IgD-negative memory B cell (primary cell): ENCODE results near the gene UBR1. TPM values are rescaled to one million over a fixed set of nuclear protein-coding genes. Genes with fewer than 3 reads are reported as not detected.

ENCODE experiments used
- H3K27ac Mint-ChIP-seq, 3 donors: one replicate each; pipeline ENCODE4 v1.8.0; 2020 to 2022; ENCODE audit warnings: mild to moderate bottlenecking in 3 of 3, mixed read lengths in 3 of 3, moderate library complexity in 1 of 3
- H3K27me3 Mint-ChIP-seq: one replicate; pipeline ENCODE4 v1.8.0; 2021; ENCODE audit warnings: mixed read lengths
- H3K36me3 Mint-ChIP-seq: one replicate; pipeline ENCODE4 v1.8.0; 2020; ENCODE audit warnings: mild to moderate bottlenecking, mixed read lengths
- H3K4me1 Mint-ChIP-seq, 3 donors: one replicate each; pipeline ENCODE4 v1.8.0; 2020 to 2022; ENCODE audit warnings: mixed read lengths in 3 of 3, mild to moderate bottlenecking in 1 of 3
- H3K4me3 Mint-ChIP-seq, 4 donors: one replicate each; pipeline ENCODE4 v1.8.0; 2020 to 2022; ENCODE audit warnings: mild to moderate bottlenecking in 4 of 4, mixed read lengths in 4 of 4, moderate library complexity in 3 of 4
- H3K9me3 Mint-ChIP-seq, 3 donors: one replicate each; pipeline ENCODE4 v1.8.0; 2020 to 2021; ENCODE audit warnings: mixed read lengths in 3 of 3, mild to moderate bottlenecking in 1 of 3
- polyA plus RNA-seq: library from polyadenylated mRNA; unstranded; fragments of 300-500 nt; fragmentation: Illumina TruSeq; gene quantifications from one replicate; pipeline ENCODE4 v1.2.3, GENCODE V29; 2021

UBR1 gene
- polyA plus RNA-seq, 1 donor from 2014 or later: 14.2 TPM

- H3K4me3 Mint-ChIP-seq: no peak overlapping the region
- H3K36me3 Mint-ChIP-seq: peaks cover 2% of the 10 kb centered on the region
- peaks cover 3 to 8% (median 3%) of the 10 kb centered on the region in 3 donors for H3K9me3 Mint-ChIP-seq
- no peak overlapping the region for H3K27ac Mint-ChIP-seq
- H3K4me1 Mint-ChIP-seq: peaks cover 5 to 16% (median 5%) of the 10 kb centered on the region in 3 donors
- peaks cover 3% of the 10 kb centered on the region for H3K27me3 Mint-ChIP-seq
These were observed 21.9 kb upstream of the UBR1 start for GRCh38 chr15:43127752-43128151.

- peaks cover 3% of the 10 kb centered on the region for H3K27me3 Mint-ChIP-seq
- peaks cover 2% of the 10 kb centered on the region for H3K36me3 Mint-ChIP-seq
- H3K9me3 Mint-ChIP-seq: peaks cover 3 to 8% (median 3%) of the 10 kb centered on the region in 3 donors
- H3K4me3 Mint-ChIP-seq: no peak overlapping the region
- H3K27ac Mint-ChIP-seq: no peak overlapping the region
- H3K4me1 Mint-ChIP-seq: peaks cover 7 to 19% (median 10%) of the 10 kb centered on the region in 3 donors
These were observed 20.5 kb upstream of the UBR1 start for GRCh38 chr15:43126356-43126755.

DNA sequence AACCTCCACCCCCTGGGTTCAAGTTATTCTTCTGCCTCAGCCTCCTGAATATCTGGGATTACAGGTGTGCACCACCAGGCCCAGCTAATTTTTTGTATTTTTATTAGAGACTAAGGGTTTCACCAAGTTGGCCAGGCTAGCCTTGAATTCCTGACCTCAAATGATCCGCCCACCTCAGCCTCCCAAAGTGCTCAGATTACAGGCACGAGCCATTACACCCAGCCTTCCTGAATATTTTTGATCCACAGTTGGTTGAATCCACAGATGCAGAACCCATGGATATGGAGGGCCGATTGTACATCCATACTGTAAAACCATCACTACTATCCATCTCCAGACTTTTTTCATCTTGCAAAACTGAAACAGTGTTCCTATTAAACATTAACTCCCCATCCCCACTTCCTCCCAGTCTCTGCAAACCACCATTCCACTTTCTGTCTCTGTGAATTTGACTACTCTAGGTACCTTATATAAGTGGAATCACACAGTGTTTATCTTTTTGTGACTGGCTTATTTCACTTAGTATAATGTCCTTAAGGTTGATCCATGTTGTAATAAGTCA, 19.3 kb upstream of the UBR1 start:
- Mint-ChIP-seq H3K27me3 (peaks cover 3% of the 10 kb centered on the region), H3K4me1 (peaks cover 7 to 19% (median 10%) of the 10 kb centered on the region in 3 donors), H3K27ac (no peak overlapping the region), H3K4me3 (peak overlapping the region in 2 of 4 donors; percentile 43 to 53), H3K9me3 (peaks cover 3 to 8% (median 3%) of the 10 kb centered on the region in 3 donors), H3K36me3 (no peaks in the 10 kb centered on the region)

DNA sequence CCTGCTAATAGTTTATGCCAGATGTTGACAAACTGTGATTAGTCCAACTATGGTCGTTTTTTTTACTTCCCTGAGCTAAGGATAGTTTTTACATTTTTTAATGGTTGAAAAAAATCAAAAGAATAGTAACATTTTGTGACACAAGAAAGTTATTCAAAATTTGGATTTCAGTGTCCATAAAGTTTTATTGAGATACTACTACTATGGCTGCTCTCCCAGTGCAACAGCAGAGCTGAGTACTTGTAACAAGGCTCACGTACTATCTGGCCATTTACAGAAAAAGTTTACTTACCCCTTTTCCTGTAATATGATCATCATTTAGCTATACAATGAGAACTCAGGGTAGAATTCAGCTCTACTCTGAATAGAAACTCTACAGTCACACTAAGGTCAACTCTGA, 16.0 kb upstream of the UBR1 start:
- H3K27ac Mint-ChIP-seq: peak overlapping the region in 1 of 3 donors; percentile 87
- H3K4me3 Mint-ChIP-seq: peak overlapping the region in 2 of 4 donors; percentile 91 to 98

GRCh38 chr15:43118829-43119228, 13.0 kb upstream of the UBR1 start:
- Mint-ChIP-seq H3K27me3 (peaks cover 3% of the 10 kb centered on the region), H3K27ac (peak overlapping the region; percentile 19 to 92 (median 60)), H3K36me3 (no peaks in the 10 kb centered on the region), H3K4me1 (peaks cover 12 to 33% (median 27%) of the 10 kb centered on the region in 3 donors), H3K4me3 (peak overlapping the region in 2 of 4 donors; percentile 6 to 15), H3K9me3 (no peaks in the 10 kb centered on the region)

More for the DNA sequence above, 16.0 kb upstream of the UBR1 start:
- Mint-ChIP-seq H3K27me3 (peaks cover 3% of the 10 kb centered on the region), H3K4me1 (peaks cover 12 to 37% (median 27%) of the 10 kb centered on the region in 3 donors), H3K9me3 (no peaks in the 10 kb centered on the region), H3K36me3 (no peaks in the 10 kb centered on the region)

- Mint-ChIP-seq H3K36me3 (no peaks in the 10 kb centered on the region), H3K27me3 (peaks cover 2% of the 10 kb centered on the region), H3K4me3 (peak overlapping the region in 2 of 4 donors; percentile 6 to 15), H3K9me3 (no peaks in the 10 kb centered on the region), H3K27ac (peak overlapping the region; percentile 19 to 92 (median 60)), H3K4me1 (peaks cover 11 to 31% (median 26%) of the 10 kb centered on the region in 3 donors)
These were observed 12.4 kb upstream of the UBR1 start for GRCh38 chr15:43118286-43118685.

GRCh38 chr15:43111354-43111753, 5.5 kb upstream of the UBR1 start:
- no peaks in the 10 kb centered on the region for H3K9me3 Mint-ChIP-seq
- no peak overlapping the region for H3K4me3 Mint-ChIP-seq
- H3K4me1 Mint-ChIP-seq: peaks cover 2 to 4% (median 4%) of the 10 kb centered on the region in 3 donors
- no peak overlapping the region for H3K27ac Mint-ChIP-seq
- H3K36me3 Mint-ChIP-seq: no peaks in the 10 kb centered on the region
- no peaks in the 10 kb centered on the region for H3K27me3 Mint-ChIP-seq

GRCh38 chr15:43107751-43108150, 1.9 kb upstream of the UBR1 start:
- no peaks in the 10 kb centered on the region for H3K27me3 Mint-ChIP-seq
- no peaks in the 10 kb centered on the region for H3K9me3 Mint-ChIP-seq
- H3K36me3 Mint-ChIP-seq: peaks cover under 1% of the 10 kb centered on the region
- peaks cover 22 to 24% (median 22%) of the 10 kb centered on the region in 3 donors for H3K4me1 Mint-ChIP-seq
- no peak overlapping the region for H3K27ac Mint-ChIP-seq
- no peak overlapping the region for H3K4me3 Mint-ChIP-seq

DNA sequence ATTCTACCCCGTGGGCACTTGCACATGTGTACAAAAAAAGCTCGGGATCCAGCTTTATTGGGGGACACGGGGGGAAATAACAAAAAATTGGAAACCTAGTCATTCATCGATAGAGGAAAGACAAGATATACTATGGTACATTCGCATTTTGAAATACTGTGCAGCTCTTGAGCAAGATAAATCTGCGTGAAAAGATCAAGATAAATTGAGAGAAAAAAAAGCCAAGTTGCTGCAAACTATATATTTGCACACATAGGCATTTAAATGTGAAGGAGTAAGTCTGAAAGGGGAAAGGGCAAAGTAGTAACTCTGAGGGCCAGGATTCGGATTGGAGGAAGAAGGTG, 620 bp upstream of the UBR1 start:
- H3K4me1 Mint-ChIP-seq: peaks cover 22 to 32% (median 27%) of the 10 kb centered on the region in 3 donors
- H3K9me3 Mint-ChIP-seq: no peaks in the 10 kb centered on the region
- H3K4me3 Mint-ChIP-seq: peak overlapping the region; percentile 97 to 99 (median 98)
- peak overlapping the region; percentile 94 to 98 (median 97) for H3K27ac Mint-ChIP-seq
- H3K36me3 Mint-ChIP-seq: peaks cover 8% of the 10 kb centered on the region
- H3K27me3 Mint-ChIP-seq: no peaks in the 10 kb centered on the region

DNA sequence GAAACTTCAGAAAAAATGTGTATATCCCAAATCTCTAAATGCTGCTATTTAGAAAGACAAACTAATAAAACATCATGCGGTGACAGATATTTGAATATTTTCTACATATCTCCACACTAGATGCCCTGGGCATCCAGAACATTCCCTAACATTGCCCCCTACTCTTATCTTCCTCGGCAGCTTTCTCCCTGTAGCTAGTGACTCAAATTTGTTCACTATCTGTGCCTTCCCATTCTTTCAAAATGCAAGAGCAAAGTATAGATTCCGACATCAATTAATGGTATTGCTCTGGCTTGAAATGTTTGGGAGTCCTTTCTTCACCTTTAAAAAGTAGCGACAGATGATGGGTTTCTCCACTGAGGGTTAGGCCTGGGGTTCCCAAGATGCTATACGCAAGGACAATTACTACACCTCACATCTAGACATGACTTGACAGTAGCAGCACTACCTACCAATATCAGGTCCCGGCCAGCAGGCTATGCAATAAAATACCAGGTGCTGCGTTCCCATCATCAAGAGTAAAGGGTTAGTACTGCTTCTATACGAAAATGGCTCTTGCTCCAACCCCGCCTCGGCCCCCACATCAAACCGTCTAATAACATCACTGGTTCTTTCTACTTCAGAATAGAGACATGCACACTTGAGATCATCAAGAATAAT, 631 bp downstream of the UBR1 start:
- peaks cover 8% of the 10 kb centered on the region for H3K36me3 Mint-ChIP-seq
- H3K27ac Mint-ChIP-seq: peak overlapping the region; percentile 94 to 98 (median 97)
- no peaks in the 10 kb centered on the region for H3K27me3 Mint-ChIP-seq
- H3K4me3 Mint-ChIP-seq: peak overlapping the region; percentile 97 to 99 (median 98)
- H3K9me3 Mint-ChIP-seq: no peaks in the 10 kb centered on the region
- H3K4me1 Mint-ChIP-seq: peaks cover 32 to 35% (median 32%) of the 10 kb centered on the region in 3 donors

DNA sequence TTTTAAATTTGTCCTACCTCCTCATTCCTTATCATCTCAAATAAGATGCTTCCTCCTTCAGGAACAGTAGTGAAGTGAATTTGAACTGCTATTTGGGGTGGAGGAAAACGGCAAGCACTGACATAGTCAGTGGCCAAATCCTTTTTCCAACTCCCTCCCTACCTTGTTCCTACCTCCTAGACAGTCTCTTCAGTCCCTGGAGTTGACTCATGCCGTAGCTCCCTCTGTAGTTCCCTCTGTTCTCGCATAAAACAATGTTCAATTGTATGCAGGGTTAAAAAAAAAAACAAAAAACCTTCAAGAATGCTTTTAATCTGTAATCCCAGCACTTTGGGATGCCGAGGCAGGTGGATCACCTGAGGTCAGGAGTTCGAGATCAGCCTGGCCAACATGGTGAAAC, 1.4 kb downstream of the UBR1 start:
- peaks cover 10% of the 10 kb centered on the region for H3K36me3 Mint-ChIP-seq
- no peaks in the 10 kb centered on the region for H3K27me3 Mint-ChIP-seq
- no peaks in the 10 kb centered on the region for H3K9me3 Mint-ChIP-seq
- H3K27ac Mint-ChIP-seq: peak overlapping the region in 1 of 3 donors; percentile 60
- peak overlapping the region in 1 of 4 donors; percentile 55 for H3K4me3 Mint-ChIP-seq
- H3K4me1 Mint-ChIP-seq: peaks cover 34 to 39% (median 35%) of the 10 kb centered on the region in 3 donors

- Mint-ChIP-seq H3K4me1 (peaks cover 34 to 39% (median 35%) of the 10 kb centered on the region in 3 donors), H3K9me3 (no peaks in the 10 kb centered on the region), H3K4me3 (peak overlapping the region in 2 of 4 donors; percentile 40 to 55), H3K27me3 (no peaks in the 10 kb centered on the region), H3K36me3 (peaks cover 10% of the 10 kb centered on the region), H3K27ac (peak overlapping the region in 1 of 3 donors; percentile 60)
These were observed 1.9 kb downstream of the UBR1 start for GRCh38 chr15:43103907-43104306.

- H3K36me3 Mint-ChIP-seq: peaks cover 10% of the 10 kb centered on the region
- peak overlapping the region in 2 of 4 donors; percentile 18 to 19 for H3K4me3 Mint-ChIP-seq
- H3K27me3 Mint-ChIP-seq: no peaks in the 10 kb centered on the region
- H3K9me3 Mint-ChIP-seq: no peaks in the 10 kb centered on the region
- peak overlapping the region in 2 of 3 donors; percentile 20 to 82 for H3K27ac Mint-ChIP-seq
- peaks cover 38 to 43% (median 41%) of the 10 kb centered on the region in 3 donors for H3K4me1 Mint-ChIP-seq
These were observed 3.7 kb downstream of the UBR1 start for GRCh38 chr15:43102187-43102586.

GRCh38 chr15:43100971-43101370, 4.9 kb downstream of the UBR1 start:
- Mint-ChIP-seq H3K4me3 (peak overlapping the region in 2 of 4 donors; percentile 31 to 62), H3K4me1 (peaks cover 34 to 44% (median 42%) of the 10 kb centered on the region in 3 donors), H3K27ac (no peak overlapping the region), H3K36me3 (peaks cover 10% of the 10 kb centered on the region), H3K9me3 (no peaks in the 10 kb centered on the region), H3K27me3 (no peaks in the 10 kb centered on the region)

- Mint-ChIP-seq H3K4me1 (peaks cover 31 to 49% (median 45%) of the 10 kb centered on the region in 3 donors), H3K27ac (no peak overlapping the region)
These were observed 6.6 kb downstream of the UBR1 start for GRCh38 chr15:43099105-43099845.

More at GRCh38 chr15:43099105-43099845, 6.6 kb downstream of the UBR1 start:
- H3K4me3 Mint-ChIP-seq: no peak overlapping the region
- no peaks in the 10 kb centered on the region for H3K9me3 Mint-ChIP-seq
- H3K36me3 Mint-ChIP-seq: peaks cover 14% of the 10 kb centered on the region
- no peaks in the 10 kb centered on the region for H3K27me3 Mint-ChIP-seq
